Stimulated activated CD4-positive, alpha-beta T cell treated with anti-CD3 and anti-CD28 coated beads, Interleukin-2, amount 100 ng/mL, for 4 hours (primary cell): ENCODE data around the gene CHTOP.
"Not testable (repeated sequence)": the region's sequence is repeated elsewhere in the genome, so short reads cannot be mapped to it uniquely, and the experiment has no call there.

Experiments used
- DNase-seq: peaks from one replicate; pipeline ENCODE4 v3.0.0-alpha.2; 2020; ENCODE audit warnings: low read depth

The CHTOP gene

GRCh38 chr1:153663211-153663610 is 29.3 kb downstream of the CHTOP start:
- no peak for DNase-seq

- DNase-seq: no peak
Measured at GRCh38 chr1:153667439-153667838, 33.6 kb downstream of the CHTOP start.

- DNase-seq: not testable (repeated sequence)
Measured at GRCh38 chr1:153668672-153669071, 34.8 kb downstream of the CHTOP start.

GRCh38 chr1:153669606-153670005 is 35.7 kb downstream of the CHTOP start:
- no peak for DNase-seq

- DNase-seq: no peak
Measured at GRCh38 chr1:153670257-153670858, 36.5 kb downstream of the CHTOP start.

- peak; percentile 96 for DNase-seq
Measured at GRCh38 chr1:153670859-153671627, 37.2 kb downstream of the CHTOP start, which contains the start of gene ILF2. ILF2 (minus strand) TSS chr1:153670993; CDS start chr1:153670922, 71 bp downstream.

- not testable (repeated sequence) for DNase-seq
Measured at GRCh38 chr1:153671628-153672353, 37.9 kb downstream of the CHTOP start.

GRCh38 chr1:153673511-153673910 is 39.6 kb downstream of the CHTOP start:
- no peak for DNase-seq

- no peak for DNase-seq
Measured at GRCh38 chr1:153677718-153678518, 44.1 kb downstream of the CHTOP start.

- DNase-seq: no peak
Measured at GRCh38 chr1:153678519-153679336, 44.9 kb downstream of the CHTOP start, which contains the start of gene NPR1. NPR1 (plus strand) TSS chr1:153678688; CDS start chr1:153679109, 421 bp downstream.

GRCh38 chr1:153679337-153680119 is 45.7 kb downstream of the CHTOP start:
- DNase-seq: no peak

- no peak for DNase-seq
Measured at GRCh38 chr1:153680120-153680403, 46.2 kb downstream of the CHTOP start.

- no peak for DNase-seq
Measured at GRCh38 chr1:153682730-153683129, 48.9 kb downstream of the CHTOP start.

GRCh38 chr1:153683854-153684253 is 50.0 kb downstream of the CHTOP start:
- DNase-seq: no peak

GRCh38 chr1:153684892-153685291 is 51.0 kb downstream of the CHTOP start:
- DNase-seq: no peak

GRCh38 chr1:153685544-153686340 is 51.9 kb downstream of the CHTOP start:
- no peak for DNase-seq

GRCh38 chr1:153687346-153688125 is 53.7 kb downstream of the CHTOP start:
- no peak for DNase-seq

GRCh38 chr1:153688276-153688675 is 54.4 kb downstream of the CHTOP start:
- DNase-seq: no peak
